Measurements from ENCODE around the gene MED16. TPM values are rescaled to one million over a fixed set of nuclear protein-coding genes. Genes with fewer than 3 reads are reported as not detected.
A peak's percentile ranks its signal among the peaks of the same experiment; 100 is the strongest.

MED16 gene
- total and polyA plus RNA-seq, 2 of the 4 experiments (the other 2 are of a cell fraction) = 8.1 to 40.2 TPM

DNA sequence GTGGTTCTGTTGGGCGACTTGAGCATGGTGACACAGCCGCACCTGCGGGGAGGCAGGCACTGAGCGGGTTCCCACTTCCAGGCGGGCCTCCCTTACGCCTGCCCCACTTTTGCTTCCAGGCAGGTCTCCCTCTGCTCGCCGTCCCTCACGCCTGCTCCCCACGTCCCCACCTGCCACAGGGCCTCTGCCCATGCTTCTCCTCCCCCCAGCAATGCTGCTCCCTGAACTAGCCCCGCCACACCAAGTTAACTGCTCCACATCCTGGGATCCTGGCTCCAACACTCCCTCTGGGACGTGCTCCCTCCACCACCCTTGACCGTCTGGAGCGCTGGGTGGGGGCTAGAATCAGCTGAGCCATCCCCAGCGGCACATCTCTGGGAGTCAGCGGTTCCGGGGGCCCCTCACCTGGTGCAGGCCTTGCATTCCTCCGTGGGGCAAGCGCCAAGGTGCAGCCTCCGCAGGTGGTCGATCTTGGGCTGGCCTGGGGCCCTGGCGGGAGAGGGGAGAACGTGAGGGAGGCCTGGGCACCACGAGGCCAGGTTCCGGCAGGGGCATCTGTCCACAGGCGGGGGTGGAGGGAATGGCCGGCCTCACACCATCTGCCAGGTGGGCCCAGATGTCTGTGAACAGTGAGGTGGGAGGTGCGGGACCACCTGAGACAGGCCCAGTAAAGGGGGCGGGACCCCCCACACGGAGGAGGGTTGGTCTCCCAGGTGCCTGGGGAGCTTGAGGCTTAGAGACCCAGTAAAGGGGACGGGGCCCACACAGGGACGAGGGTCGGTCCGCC lies 24.3 kb downstream of the MED16 start:
- Histone ChIP-seq H2AFZ (replicated peaks; ENCODE audit: low read length, poor library complexity) (peak overlapping the region; percentile 72), H3K4me3 (ENCODE audit: insufficient read depth, low read depth, low read length) (no peak overlapping the region), H3K79me1 (ENCODE audit: low read depth in 1 of 2, low read length in 2 of 2) (peaks cover 7 to 22% of the 10 kb centered on the region in 2 experiments; a peak in 2 of 4 replicates), H3K27ac (ENCODE audit: insufficient read depth, low read length) (peak overlapping the region; percentile 73), H3K36me3 (ENCODE audit: control insufficient read depth, insufficient read depth, low read length) (peaks cover 18% of the 10 kb centered on the region), H2BK120ac (ENCODE audit: low read depth, low read length) (peak overlapping the region; percentile 82), H3K9me1 (ENCODE audit: insufficient read depth, low read length) (no peaks in the 10 kb centered on the region; the same call in 1 of the 2 replicates), H3K4me2 (ENCODE audit: low read depth, low read length) (peak overlapping the region; percentile 11; the same call in 1 of the 2 replicates), H2AK9ac (replicated peaks; ENCODE audit: low read depth, low read length, poor library complexity) (peak overlapping the region; percentile 99), H3K14ac (replicated peaks; ENCODE audit: low read depth, low read length) (peak overlapping the region; percentile 62), H3K23ac (ENCODE audit: low read depth, low read length) (no peak overlapping the region), H2AK5ac (ENCODE audit: low read depth, low read length) (peak overlapping the region; percentile 98), H4K8ac (ENCODE audit: low read depth in 2 of 2, low read length in 2 of 2) (peak overlapping the region; percentile 12 to 90; a peak in 3 of 4 replicates), H3K4ac (ENCODE audit: low read depth, low read length) (peak overlapping the region; percentile 93), H2BK20ac (ENCODE audit: low read depth, low read length) (peak overlapping the region; percentile 74), H2BK15ac (ENCODE audit: low read depth, low read length) (peak overlapping the region; percentile 54; the same call in 1 of the 3 replicates), H3K9ac (ENCODE audit: low read depth, low read length) (no peak overlapping the region; the same call in 1 of the 2 replicates), H2BK5ac (ENCODE audit: low read depth, low read length, poor library complexity, severe bottlenecking) (peak overlapping the region; percentile 88), H4K20me1 (ENCODE audit: insufficient read depth, low read length) (peaks cover 16% of the 10 kb centered on the region), H3K27me3 (ENCODE audit: control insufficient read depth, insufficient read depth, low read length) (no peaks in the 10 kb centered on the region), H3K9me3 (ENCODE audit: control insufficient read depth, insufficient read depth, low read length) (no peaks in the 10 kb centered on the region), H3K18ac (ENCODE audit: low read depth, low read length) (peak overlapping the region; percentile 40; the same call in 1 of the 2 replicates), H4K5ac (ENCODE audit: low read depth, low read length) (peak overlapping the region; percentile 43), H3K56ac (ENCODE audit: extremely low read depth, insufficient read depth, low read length) (no peak overlapping the region), H4K91ac (ENCODE audit: insufficient read depth, low read depth, low read length) (peak overlapping the region; percentile 97), H3K4me1 (ENCODE audit: control insufficient read depth, insufficient read depth, low read length) (peaks cover 22% of the 10 kb centered on the region)
- POLR2A ChIA-PET (ENCODE audit: unreplicated experiment) = no interaction called here
- no TSS peak for BruUV-seq (replicated peaks)
- no peak for TF ChIP-seq RCOR1 (IDR thresholded peaks at IDR 0.05; ENCODE audit: insufficient replicate concordance, low read length)
- no peak for TF ChIP-seq MXI1 (IDR thresholded peaks at IDR 0.05; ENCODE audit: borderline replicate concordance, low read depth, low read length)
- no peak for TF ChIP-seq BHLHE40 (IDR thresholded peaks at IDR 0.05; ENCODE audit: low read depth, low read length)
- no peak for TF ChIP-seq RFX5 (IDR thresholded peaks at IDR 0.05; ENCODE audit: low read depth, low read length)
- TF ChIP-seq, protein P1, sequence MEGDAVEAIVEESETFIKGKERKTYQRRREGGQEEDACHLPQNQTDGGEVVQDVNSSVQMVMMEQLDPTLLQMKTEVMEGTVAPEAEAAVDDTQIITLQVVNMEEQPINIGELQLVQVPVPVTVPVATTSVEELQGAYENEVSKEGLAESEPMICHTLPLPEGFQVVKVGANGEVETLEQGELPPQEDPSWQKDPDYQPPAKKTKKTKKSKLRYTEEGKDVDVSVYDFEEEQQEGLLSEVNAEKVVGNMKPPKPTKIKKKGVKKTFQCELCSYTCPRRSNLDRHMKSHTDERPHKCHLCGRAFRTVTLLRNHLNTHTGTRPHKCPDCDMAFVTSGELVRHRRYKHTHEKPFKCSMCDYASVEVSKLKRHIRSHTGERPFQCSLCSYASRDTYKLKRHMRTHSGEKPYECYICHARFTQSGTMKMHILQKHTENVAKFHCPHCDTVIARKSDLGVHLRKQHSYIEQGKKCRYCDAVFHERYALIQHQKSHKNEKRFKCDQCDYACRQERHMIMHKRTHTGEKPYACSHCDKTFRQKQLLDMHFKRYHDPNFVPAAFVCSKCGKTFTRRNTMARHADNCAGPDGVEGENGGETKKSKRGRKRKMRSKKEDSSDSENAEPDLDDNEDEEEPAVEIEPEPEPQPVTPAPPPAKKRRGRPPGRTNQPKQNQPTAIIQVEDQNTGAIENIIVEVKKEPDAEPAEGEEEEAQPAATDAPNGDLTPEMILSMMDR (conservative IDR thresholded peaks at IDR 0.05; ENCODE audit: low read depth, low read length) = no peak
- TF ChIP-seq MAZ (IDR thresholded peaks at IDR 0.05; ENCODE audit: borderline replicate concordance, low read depth, low read length) = no peak
- no peak for TF ChIP-seq NFE2L2 (IDR thresholded peaks at IDR 0.05; ENCODE audit: low read depth, low read length)
- TF ChIP-seq RAD21 (IDR thresholded peaks at IDR 0.05; ENCODE audit: low read length) = no peak
- no peak for TF ChIP-seq CHD1 (IDR thresholded peaks at IDR 0.05; ENCODE audit: low read depth, low read length)
- TF ChIP-seq MAFK (IDR thresholded peaks at IDR 0.05; ENCODE audit: low read depth, low read length) = no peak
- TF ChIP-seq POLR2A (IDR thresholded peaks at IDR 0.05; ENCODE audit: low read depth, low read length) = no peak
- TF ChIP-seq, protein P2, sequence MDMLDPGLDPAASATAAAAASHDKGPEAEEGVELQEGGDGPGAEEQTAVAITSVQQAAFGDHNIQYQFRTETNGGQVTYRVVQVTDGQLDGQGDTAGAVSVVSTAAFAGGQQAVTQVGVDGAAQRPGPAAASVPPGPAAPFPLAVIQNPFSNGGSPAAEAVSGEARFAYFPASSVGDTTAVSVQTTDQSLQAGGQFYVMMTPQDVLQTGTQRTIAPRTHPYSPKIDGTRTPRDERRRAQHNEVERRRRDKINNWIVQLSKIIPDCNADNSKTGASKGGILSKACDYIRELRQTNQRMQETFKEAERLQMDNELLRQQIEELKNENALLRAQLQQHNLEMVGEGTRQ (IDR thresholded peaks at IDR 0.05; ENCODE audit: low read depth, low read length) = no peak
- TF ChIP-seq SMC3 (IDR thresholded peaks at IDR 0.05; ENCODE audit: low read depth, low read length) = no peak
- CTCF ChIA-PET = no interaction called here
- in situ Hi-C loops (cut with MboI; ENCODE audit: low sequenced_read_pairs) = no loop called here
- dilution Hi-C loops (cut with HindIII; ENCODE audit: low sequenced_read_pairs, unreplicated experiment) = no loop called here
- DNase-seq (no peak), ATAC-seq (ENCODE audit: low read depth) (no peak)
- 80% methylated on average over 15 of the region's 34 CpGs; no CpG with 5 or more reads in 1 of the 2 experiments for WGBS, 2 experiments (ENCODE audit: extremely low coverage in 2 of 2, insufficient read length in 1 of 2)
- intact Hi-C loops (cut with micrococcal nuclease) = loop anchor here (5.0 to 10.0 kb wide), 3 partner anchors 44 to 204 kb away; partner anchors contain the start of genes R3HDM4, RNF126 and WDR18

All from IMR-90 (cell line).